Adrenal gland (tissue), 5 donors: Measurements from ENCODE around the gene SLC9B1.
"Not testable (repeated sequence)": the region's sequence is repeated elsewhere in the genome, so short reads cannot be mapped to it uniquely, and the experiment has no call there.

ENCODE experiments used
- CTCF ChIP-seq, 6 experiments: fragments of 450-650 bp in 4 of 6; fragments of 200-600 bp in 2 of 6; sonication (generic) in 1 of 6; IDR thresholded peaks; 1 replicate in 5 of 6; 2 replicates in 1 of 6; pipeline versions ENCODE4 v1.5.1 to v1.8.0; 2016 to 2021; ENCODE audit warnings: antibody characterized with exemption in 6 of 6, mild to moderate bottlenecking in 2 of 6, moderate library complexity in 1 of 6
- POLR2A ChIP-seq, 2 donors: fragments of 450-650 bp; IDR thresholded peaks; one replicate each; pipeline ENCODE4 v1.6.1; 2017; ENCODE audit warnings: antibody characterized with exemption in 2 of 2, mild to moderate bottlenecking in 2 of 2, moderate library complexity in 1 of 2
- donor health status: DM: no; HTN: no; CAD: no.

GRCh38 chr4:102961813-102962212, 57.7 kb downstream of the SLC9B1 start:
- TF ChIP-seq POLR2A, CTCF (IDR thresholded peaks at IDR 0.05): not testable (repeated sequence)
